ENCODE data around the gene DKKL1.
"Not testable (repeated sequence)": the region's sequence is repeated elsewhere in the genome, so short reads cannot be mapped to it uniquely, and the experiment has no call there.

DKKL1 gene

GRCh38 chr19:49362048-49362928 is 1.4 kb upstream of the DKKL1 start, which contains the start of gene TEAD2:
TEAD2 (minus strand) TSS chr19:49362416; CDS start chr19:49360075, 2,341 bp downstream.
- DNase-seq (peak; percentile 27), ATAC-seq (no peak)

GRCh38 chr19:49362929-49363267 is 779 bp upstream of the DKKL1 start:
- ATAC-seq (no peak), DNase-seq (no peak)

GRCh38 chr19:49364083-49364737 is 533 bp downstream of the DKKL1 start:
- DNase-seq: no peak
- no peak for ATAC-seq

GRCh38 chr19:49366110-49366509 is 2.4 kb downstream of the DKKL1 start:
- DNase-seq: no peak
- ATAC-seq: no peak

- ATAC-seq (no peak), DNase-seq (no peak)
Measured at GRCh38 chr19:49368711-49369358, 5.2 kb downstream of the DKKL1 start.

DNA sequence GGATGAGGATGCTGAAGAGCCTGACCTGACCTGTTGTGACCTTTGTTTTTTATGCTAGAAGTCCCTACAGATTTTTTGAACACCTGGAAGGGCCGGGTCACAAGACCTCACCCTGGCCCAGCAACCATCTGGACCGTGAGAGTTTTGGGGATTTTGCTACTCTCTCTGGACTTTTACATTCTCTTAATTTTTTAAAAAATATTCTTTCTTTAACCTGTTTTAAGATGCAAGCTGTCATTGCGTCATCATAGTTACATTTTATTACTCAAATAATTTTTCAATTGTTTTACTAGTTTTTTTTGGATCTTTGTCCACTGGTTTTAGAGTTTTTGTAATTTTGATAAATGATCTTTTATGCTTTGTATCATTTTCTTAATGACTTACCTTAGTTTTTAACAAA is 7.5 kb downstream of the DKKL1 start:
- DNase-seq (no peak), ATAC-seq (no peak)

GRCh38 chr19:49373174-49373573 is 9.5 kb downstream of the DKKL1 start:
- DNase-seq, ATAC-seq: not testable (repeated sequence)

DNA sequence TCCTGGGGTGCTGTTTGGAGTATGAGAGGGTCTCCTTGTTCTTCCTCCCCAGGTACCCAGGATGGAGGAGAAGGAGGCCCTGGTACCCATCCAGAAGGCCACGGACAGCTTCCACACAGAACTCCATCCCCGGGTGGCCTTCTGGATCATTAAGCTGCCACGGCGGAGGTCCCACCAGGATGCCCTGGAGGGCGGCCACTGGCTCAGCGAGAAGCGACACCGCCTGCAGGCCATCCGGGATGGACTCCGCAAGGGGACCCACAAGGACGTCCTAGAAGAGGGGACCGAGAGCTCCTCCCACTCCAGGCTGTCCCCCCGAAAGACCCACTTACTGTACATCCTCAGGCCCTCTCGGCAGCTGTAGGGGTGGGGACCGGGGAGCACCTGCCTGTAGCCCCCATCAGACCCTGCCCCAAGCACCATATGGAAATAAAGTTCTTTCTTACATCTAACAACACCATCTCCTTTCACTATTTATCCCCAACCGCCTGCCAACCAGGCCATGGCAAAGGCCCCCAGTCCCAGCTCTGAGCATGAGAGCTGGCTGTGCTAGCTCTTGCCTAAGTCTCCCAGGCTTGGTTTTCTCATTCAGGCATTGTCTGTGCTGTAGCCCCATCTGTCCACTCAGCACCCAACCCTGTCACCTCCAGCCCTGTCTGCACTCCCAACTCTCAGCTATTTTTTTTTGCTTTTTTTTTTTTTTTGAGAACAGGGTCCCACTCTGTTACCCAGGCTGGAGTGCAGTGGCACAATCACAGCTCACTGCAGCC is 11.2 kb downstream of the DKKL1 start:
- DNase-seq: no peak
- no peak for ATAC-seq

GRCh38 chr19:49378512-49378911 is 14.8 kb downstream of the DKKL1 start:
- DNase-seq: no peak
- ATAC-seq: no peak

GRCh38 chr19:49380391-49380790 is 16.7 kb downstream of the DKKL1 start:
- ATAC-seq (no peak), DNase-seq (no peak)

- no peak for ATAC-seq
- DNase-seq: no peak
Measured at GRCh38 chr19:49382639-49383038, 19.0 kb downstream of the DKKL1 start.

DNA sequence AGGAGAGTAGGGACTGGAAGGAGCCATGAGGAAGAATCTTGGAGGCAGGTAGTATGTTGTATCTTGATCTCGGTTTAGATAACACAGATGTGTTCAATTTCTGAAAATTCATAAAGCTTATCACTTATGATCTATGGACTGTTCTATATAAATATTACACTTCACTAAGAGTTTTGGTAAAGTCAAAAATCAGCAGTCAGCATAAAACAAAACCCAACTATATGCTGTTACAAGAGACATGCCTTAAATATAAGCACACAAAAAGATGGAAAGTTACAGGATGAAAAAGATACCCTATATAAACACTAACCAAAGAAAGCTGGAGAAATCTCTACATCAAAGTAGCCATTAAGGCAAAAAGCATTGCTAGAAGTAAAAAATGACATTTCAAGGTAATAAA is 19.9 kb downstream of the DKKL1 start:
- ATAC-seq (no peak), DNase-seq (no peak)

GRCh38 chr19:49387936-49388372 is 24.3 kb downstream of the DKKL1 start, which contains the start of gene KASH5:
KASH5 (plus strand) TSS chr19:49388249; CDS start chr19:49390884, 2,635 bp downstream.
- ATAC-seq: no peak
- peak; percentile 77 for DNase-seq

GRCh38 chr19:49389406-49389805 is 25.7 kb downstream of the DKKL1 start:
- no peak for DNase-seq
- ATAC-seq: no peak

DNA sequence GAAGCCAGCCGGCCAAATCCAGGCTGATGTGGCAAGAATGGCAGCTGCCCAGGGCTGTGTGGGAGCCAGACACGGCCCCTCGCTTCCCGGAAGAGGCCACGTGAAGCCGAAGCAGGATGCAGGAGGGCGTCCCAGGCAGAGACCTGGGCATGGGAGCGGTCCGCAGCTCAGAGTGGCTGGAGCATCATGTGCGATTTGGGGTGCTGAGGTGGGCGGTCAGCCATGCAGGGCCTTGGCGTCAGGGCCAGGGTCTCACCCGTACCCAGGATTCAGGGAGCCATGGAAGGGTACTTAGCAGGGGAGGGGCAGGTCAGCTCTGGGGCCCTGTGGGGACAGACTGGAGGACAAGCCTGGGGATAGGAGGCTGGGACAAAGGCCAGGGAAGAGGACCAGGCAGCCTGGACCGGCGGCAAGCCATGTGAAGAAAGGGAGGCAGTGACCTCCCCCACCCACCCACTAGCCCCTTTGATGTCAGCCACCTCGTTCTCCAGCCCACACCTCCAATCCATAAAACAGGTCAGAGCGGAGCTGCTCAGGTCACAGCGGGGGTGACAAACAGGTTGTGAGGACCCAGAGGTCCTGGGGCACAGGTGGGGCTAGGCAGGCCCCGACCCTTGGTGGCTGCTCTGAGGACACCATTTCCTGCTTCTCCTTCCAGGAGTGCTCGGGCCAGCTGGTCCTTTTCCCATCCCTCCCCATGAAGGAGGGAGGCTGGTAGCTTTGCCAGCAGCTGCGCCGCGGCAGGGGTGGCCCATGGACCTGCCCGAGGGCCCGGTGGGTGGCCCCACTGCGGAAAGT is 26.7 kb downstream of the DKKL1 start:
- no peak for DNase-seq

DNA sequence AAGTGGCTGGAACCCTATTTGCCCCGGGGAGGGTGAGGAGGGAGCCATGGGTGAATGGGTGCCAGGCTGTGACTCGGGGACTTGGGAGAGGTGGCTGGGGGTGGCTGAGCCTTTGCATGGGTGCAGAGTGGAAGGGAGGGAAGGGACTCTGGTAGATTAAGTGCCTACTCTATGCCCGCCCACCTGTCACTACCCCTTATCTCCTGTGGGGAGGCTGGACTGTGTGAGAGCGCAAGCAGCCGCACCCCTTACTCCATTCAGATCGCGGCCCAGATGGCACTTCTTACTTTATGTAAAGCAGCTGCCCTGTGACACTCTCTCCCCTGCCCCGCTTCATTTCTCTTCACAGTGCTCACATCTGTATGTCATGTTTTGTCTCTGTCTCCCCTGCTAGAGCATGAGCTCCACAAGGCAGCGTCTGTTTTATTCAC is 27.3 kb downstream of the DKKL1 start:
- DNase-seq: no peak
- ATAC-seq: no peak

More for the DNA sequence above, 26.7 kb downstream of the DKKL1 start:
- ATAC-seq: no peak

DNA sequence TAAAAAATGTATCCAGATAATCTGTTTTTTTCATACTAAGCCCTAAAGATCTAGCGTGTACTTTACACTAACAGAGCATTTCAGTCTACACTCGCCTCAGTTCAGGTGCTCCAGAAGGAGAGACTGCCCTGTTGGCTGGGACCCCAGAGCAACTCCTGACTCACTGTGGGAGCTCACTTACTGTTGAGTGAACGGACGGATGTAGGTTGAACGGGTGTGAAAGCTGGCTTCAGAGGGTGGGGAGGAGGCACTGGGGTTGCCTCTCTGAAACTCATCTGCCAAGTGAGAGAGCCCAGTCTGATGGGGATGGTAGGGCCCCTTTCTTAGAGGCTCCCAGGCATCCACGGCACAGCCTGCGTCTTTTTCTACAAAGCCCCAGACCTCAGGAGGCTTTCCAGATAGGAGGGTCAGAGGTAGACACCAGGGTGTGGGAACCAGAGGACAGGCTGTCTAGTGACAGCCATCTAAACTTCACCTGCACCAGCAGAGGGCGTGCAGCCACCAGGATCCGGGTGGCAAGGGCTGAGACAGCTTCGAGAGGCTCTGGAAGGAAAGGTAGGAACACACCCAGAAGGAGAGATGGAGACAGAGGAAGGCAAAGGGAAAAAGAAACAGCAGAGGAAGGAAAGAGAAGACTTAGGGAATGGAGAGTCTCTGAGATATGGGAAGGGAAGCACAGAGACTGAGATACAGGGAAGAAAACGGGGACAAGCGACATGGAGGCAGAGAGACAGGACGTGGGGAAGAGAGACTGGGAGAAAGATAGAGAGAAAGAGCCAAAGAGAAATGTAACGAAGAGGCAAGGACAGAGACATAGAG is 28.1 kb downstream of the DKKL1 start:
- DNase-seq: peak; percentile 82
- peak; percentile 89 for ATAC-seq

DNA sequence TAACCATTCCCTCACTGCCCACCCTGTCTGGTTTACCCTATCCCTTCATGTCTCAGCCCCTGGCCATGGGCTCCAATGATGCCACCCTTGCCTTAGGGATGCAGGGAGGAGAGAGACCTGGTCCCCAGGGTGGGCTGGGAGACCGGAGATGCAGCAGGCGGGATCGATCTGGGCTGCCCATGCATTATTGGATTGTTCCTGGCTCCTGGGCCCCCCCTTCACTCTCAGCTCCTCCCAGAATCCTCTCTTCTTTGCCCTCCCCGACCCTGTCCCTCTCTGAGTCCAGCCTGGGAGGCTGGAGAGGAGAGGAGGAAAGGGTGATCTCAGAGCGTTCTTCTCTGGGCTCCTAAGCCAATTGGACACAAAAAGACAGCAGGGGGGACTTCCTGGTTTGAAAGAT is 30.2 kb downstream of the DKKL1 start:
- no peak for DNase-seq
- ATAC-seq: no peak

- DNase-seq: no peak
- ATAC-seq: no peak
Measured at GRCh38 chr19:49395581-49396407, 32.1 kb downstream of the DKKL1 start.
